GM12865 (cell line): ENCODE measurements around the gene HSPE1.
A peak's percentile ranks its signal among the peaks of the same experiment; 100 is the strongest.

Source experiments
- DNase-seq: peaks from one replicate; pipeline ENCODE4 v3.0.0; 2010; ENCODE audit warnings: low read depth
- H3K4me3 ChIP-seq: 2 replicates; pipeline ENCODE4 v1.5.1; 2011; ENCODE audit warnings: mild to moderate bottlenecking, low read depth, low read length, control low read depth
- CTCF ChIP-seq: IDR thresholded peaks from 2 replicates; pipeline ENCODE4 v1.5.1; 2011; ENCODE audit warnings: low read length, control low read depth, low read depth, inconsistent platforms; ENCODE audit not compliant: insufficient read depth; ENCODE audit errors: missing control alignments

The HSPE1 gene

DNA sequence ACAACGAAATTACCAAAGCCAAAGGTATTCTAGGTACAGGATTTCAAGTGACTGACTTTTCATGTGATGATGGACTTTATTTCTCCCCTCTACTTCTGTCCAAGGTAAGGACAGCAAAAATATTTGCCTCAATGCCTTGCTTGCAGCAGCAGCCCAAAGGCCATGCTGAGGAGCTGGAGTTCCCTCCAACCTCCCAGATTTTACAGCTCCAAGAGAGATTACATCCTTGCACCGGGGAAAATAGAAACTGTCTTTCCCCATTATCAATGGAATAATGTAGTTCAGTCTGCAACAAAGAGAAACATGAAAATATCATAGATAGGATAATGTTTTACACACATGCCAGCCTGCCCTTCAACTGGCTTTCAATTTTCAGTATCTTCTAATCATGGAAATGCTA, 14.0 kb upstream of the HSPE1 start:
- H3K4me3 ChIP-seq = no peak overlapping the region
- TF ChIP-seq CTCF = no peak
- no peak for DNase-seq

- no peak for DNase-seq
- no peak for TF ChIP-seq CTCF
- H3K4me3 ChIP-seq = no peak overlapping the region
Measured at GRCh38 chr2:197487385-197487784, 12.8 kb upstream of the HSPE1 start.

- no peak overlapping the region; the same call in none of the 2 replicates for H3K4me3 ChIP-seq
- no peak for TF ChIP-seq CTCF
- no peak for DNase-seq
Measured at GRCh38 chr2:197495433-197496134, 4.6 kb upstream of the HSPE1 start.

DNA sequence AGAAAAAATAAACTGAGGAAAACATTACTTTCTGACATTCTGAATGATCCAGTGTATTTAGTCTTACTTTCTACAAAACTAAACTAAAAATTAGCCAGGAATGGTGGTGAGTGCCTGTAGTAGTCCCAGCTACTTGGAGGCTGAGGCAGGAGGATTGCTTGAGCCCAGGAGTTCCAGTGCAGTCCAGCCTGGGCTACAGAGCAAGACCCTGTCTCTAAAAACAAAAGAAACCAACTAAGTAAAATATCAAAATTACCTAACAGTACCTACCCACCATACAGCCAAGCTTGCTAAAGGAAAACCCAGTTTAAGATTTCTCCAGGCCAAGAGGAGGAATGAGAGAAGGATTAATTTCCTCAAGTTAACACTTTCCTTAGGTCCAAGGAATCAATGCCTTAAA, 3.5 kb upstream of the HSPE1 start:
- DNase-seq = no peak
- TF ChIP-seq CTCF = no peak
- H3K4me3 ChIP-seq = peak overlapping the region; percentile 73

- TF ChIP-seq CTCF = no peak
- DNase-seq = no peak
- H3K4me3 ChIP-seq = peak overlapping the region; percentile 73
Measured at GRCh38 chr2:197497326-197497725, 2.9 kb upstream of the HSPE1 start.

- H3K4me3 ChIP-seq = peak overlapping the region; percentile 73
- no peak for DNase-seq
- no peak for TF ChIP-seq CTCF
Measured at GRCh38 chr2:197498235-197498936, 1.8 kb upstream of the HSPE1 start.
